ENCODE measurements around the gene IGFBP2. TPM values are rescaled to one million over a fixed set of nuclear protein-coding genes. Genes with fewer than 3 reads are reported as not detected.

The IGFBP2 gene
- total and polyA plus RNA-seq, 4 experiments from 2014 or later, result not detected

DNA sequence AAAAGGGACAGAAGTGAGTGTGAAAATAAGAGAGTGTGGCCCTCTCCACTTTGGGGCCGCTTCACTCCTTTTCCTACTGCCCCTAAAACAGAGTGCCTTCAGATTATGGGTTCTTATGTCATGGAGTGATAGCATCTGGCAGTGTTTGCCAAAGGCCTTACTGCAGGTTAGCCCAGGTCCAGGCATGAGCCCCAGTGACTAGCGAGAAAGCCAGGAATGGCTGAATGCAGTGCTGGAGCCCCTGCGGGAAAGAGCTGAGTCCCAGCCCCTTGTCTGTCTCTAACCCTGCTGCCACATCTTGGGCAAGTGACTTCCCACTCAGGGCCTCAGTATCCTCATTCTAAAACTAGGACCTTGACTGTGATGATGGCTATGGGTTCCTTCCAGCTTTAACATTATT, 56.2 kb downstream of the IGFBP2 start:
- H3K4me3 Mint-ChIP-seq, result peak overlapping the region in 1 of 8 donors; percentile 0
- Histone ChIP-seq H3K27me3 (ENCODE audit: insufficient read depth, low read length) (peaks cover 4% of the 10 kb centered on the region), H3K4me3 (ENCODE audit: low read length in 2 of 2) (no peak overlapping the region), H3K27ac (ENCODE audit: low read depth, low read length) (no peak overlapping the region), H3K9me3 (ENCODE audit: control insufficient read depth in 1 of 2, low read length in 2 of 2) (no peaks in the 10 kb centered on the region), H3K36me3 (ENCODE audit: insufficient read depth, low read length) (no peaks in the 10 kb centered on the region), H3K4me1 (ENCODE audit: insufficient read depth, low read length) (peaks cover 29% of the 10 kb centered on the region)
- peaks cover 41 to 48% of the 10 kb centered on the region in 2 donors for H3K27me3 Mint-ChIP-seq
- no peak overlapping the region for H3K27ac Mint-ChIP-seq
- no peak for DNase-seq
- H3K9me3 Mint-ChIP-seq, result peaks cover 0 to 2% (median 0%) of the 10 kb centered on the region in 8 donors
- H3K4me1 Mint-ChIP-seq, result peaks cover 15 to 29% (median 24%) of the 10 kb centered on the region in 4 donors
- intact Hi-C loops (cut with micrococcal nuclease), result no loop called here
- ChIA-PET CTCF (ENCODE audit: partially characterized antibody) (interaction anchor here (1.1 to 1.5 kb wide), 2 partner anchors 15 to 1067 kb away, joined by 3 to 4 read pairs; no protein-coding TSS in a partner anchor), POLR2A (ENCODE audit: partially characterized antibody) (no interaction called here)
- H3K36me3 Mint-ChIP-seq, result no peaks in the 10 kb centered on the region

DNA sequence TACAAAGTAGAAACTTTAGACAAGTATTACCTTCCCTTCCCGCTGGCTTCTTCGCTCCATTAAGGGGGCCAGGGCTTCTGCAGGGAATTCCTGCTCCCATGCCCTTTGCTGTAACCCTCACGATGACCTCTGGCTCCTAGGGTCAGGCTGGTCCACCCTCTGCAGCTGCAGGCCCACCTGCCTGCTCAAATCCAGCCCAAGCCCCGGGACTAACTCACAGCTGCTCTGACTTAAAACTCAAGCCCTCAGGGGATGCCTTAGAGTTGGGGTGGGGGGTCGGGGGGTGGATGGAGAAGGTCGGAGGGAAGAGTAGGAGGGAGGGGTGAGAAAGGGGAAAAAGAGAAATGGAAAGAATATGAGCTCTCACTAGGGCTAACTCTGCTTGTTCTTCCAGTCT, 57.2 kb downstream of the IGFBP2 start:
- CTCF ChIA-PET (ENCODE audit: partially characterized antibody), result no interaction called here
- Mint-ChIP-seq H3K9me3 (peaks cover 0 to 2% (median 0%) of the 10 kb centered on the region in 8 donors), H3K4me1 (peaks cover 16 to 35% (median 24%) of the 10 kb centered on the region in 4 donors), H3K27me3 (peaks cover 45 to 47% of the 10 kb centered on the region in 2 donors), H3K36me3 (no peaks in the 10 kb centered on the region), H3K4me3 (peak overlapping the region in 1 of 8 donors; percentile 20), H3K27ac (no peak overlapping the region)
- H3K27ac ChIP-seq (ENCODE audit: low read depth, low read length), result no peak overlapping the region
- POLR2A ChIA-PET (ENCODE audit: partially characterized antibody), result no interaction called here
- H3K4me1 ChIP-seq (ENCODE audit: insufficient read depth, low read length), result peaks cover 29% of the 10 kb centered on the region
- no peak overlapping the region for H3K4me3 ChIP-seq (ENCODE audit: low read length in 2 of 2)
- peaks cover 10% of the 10 kb centered on the region for H3K27me3 ChIP-seq (ENCODE audit: insufficient read depth, low read length)
- intact Hi-C loops (cut with micrococcal nuclease), result no loop called here
- no peaks in the 10 kb centered on the region for H3K9me3 ChIP-seq (ENCODE audit: control insufficient read depth in 1 of 2, low read length in 2 of 2)
- no peaks in the 10 kb centered on the region for H3K36me3 ChIP-seq (ENCODE audit: insufficient read depth, low read length)
- DNase-seq, result no peak

DNA sequence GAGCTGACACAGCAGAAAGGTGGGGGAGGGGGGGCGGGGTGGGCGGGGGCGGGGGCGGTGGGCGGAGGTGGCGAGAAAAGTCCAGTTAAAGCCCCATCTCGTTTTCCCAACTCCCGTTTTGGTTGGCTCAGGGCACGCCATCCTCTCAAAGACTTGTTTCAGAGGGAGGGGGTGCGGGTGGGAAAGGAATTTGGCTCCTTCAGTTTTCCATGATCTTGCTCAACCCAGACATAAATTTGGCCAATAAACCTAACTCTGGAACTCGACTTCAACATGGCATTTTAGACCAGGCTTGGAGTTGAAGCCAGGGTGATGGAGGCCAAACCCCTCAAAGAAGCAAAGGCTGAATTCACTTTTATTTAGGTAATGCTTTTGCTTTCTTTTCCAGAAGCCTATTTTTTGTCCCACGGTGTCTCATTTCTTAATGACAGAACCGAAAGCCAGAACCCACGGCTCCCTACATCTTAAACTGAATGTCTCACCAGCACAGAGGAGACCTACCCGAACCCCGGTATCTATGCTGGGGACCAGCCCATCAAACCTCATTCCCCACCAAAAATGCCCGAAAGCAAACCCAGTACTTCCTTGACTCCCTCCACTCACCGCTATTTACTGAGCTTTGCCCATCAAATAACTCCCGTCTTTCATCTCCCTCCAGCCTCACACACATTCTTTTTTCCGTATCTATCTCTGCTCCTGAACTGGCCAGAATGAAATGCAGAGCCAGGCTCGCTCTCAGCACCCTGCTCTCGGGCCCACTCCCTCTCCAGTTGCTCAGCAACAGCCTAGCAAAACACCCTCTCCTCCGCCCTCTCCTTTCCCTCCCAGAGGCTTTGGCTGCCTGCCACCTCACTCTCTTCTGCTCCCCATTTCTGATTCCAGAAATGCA, 57.9 kb downstream of the IGFBP2 start:
- intact Hi-C loops (cut with micrococcal nuclease), result no loop called here
- Mint-ChIP-seq H3K4me3 (peak overlapping the region in 7 of 8 donors; percentile 36 to 89 (median 70)), H3K4me1 (peaks cover 16 to 35% (median 24%) of the 10 kb centered on the region in 4 donors), H3K9me3 (peaks cover 0 to 2% (median 0%) of the 10 kb centered on the region in 8 donors), H3K27ac (peak overlapping the region in 4 of 7 donors; percentile 31 to 80 (median 50)), H3K27me3 (peaks cover 46 to 48% of the 10 kb centered on the region in 2 donors), H3K36me3 (no peaks in the 10 kb centered on the region)
- Histone ChIP-seq H3K9me3 (ENCODE audit: control insufficient read depth in 1 of 2, low read length in 2 of 2) (no peaks in the 10 kb centered on the region), H3K4me3 (ENCODE audit: low read length in 2 of 2) (no peak overlapping the region), H3K36me3 (ENCODE audit: insufficient read depth, low read length) (no peaks in the 10 kb centered on the region), H3K27me3 (ENCODE audit: insufficient read depth, low read length) (peaks cover 10% of the 10 kb centered on the region), H3K27ac (ENCODE audit: low read depth, low read length) (no peak overlapping the region), H3K4me1 (ENCODE audit: insufficient read depth, low read length) (peaks cover 29% of the 10 kb centered on the region)
- ChIA-PET POLR2A (ENCODE audit: partially characterized antibody) (no interaction called here), CTCF (ENCODE audit: partially characterized antibody) (no interaction called here)
- DNase-seq, result peak in 3 of 5 donors; percentile 12 to 47 (median 19)

DNA sequence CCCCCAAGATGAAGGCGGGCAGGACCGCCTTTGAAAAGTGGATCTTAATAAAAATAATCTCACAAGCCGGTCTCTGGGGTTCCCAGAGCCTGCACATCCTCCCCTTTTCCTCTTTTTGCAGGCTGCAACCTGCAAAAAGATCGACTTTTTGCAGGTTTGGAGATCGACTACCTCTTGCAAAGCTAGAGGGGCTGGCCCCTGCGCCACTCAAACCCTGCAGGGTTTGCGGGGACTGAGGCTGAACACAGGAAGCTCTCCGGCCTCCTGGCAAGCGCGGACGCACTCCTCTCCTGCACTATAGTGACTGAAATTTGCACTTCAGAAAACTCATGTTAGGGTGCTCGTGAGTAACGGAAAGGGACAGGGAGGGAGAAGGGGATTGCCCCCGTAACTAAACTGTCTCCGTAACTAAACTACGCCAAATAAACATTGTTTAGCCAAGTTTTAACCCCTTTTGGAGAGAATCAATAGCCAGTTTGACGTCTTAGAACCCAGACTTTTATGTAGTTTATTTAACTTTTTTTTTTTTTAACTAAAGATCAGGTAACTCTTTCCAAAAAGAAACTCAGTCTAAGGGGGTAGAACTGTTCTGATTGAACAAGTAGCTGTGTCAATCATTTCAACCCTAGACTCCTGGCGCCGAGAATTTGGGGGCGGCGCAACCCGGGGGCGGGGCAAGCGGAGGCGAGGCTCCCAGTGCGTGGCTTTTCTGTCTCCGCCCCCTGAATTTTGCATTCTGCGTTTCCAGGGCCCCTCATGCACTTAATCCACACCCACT, 59.6 kb downstream of the IGFBP2 start:
- Histone ChIP-seq H3K4me1 (ENCODE audit: insufficient read depth, low read length) (peaks cover 29% of the 10 kb centered on the region), H3K4me3 (ENCODE audit: low read length in 2 of 2) (no peak overlapping the region), H3K27ac (ENCODE audit: low read depth, low read length) (no peak overlapping the region), H3K27me3 (ENCODE audit: insufficient read depth, low read length) (peaks cover 10% of the 10 kb centered on the region), H3K9me3 (ENCODE audit: control insufficient read depth in 1 of 2, low read length in 2 of 2) (no peaks in the 10 kb centered on the region), H3K36me3 (ENCODE audit: insufficient read depth, low read length) (no peaks in the 10 kb centered on the region)
- intact Hi-C loops (cut with micrococcal nuclease), result no loop called here
- peaks cover 0 to 2% (median 0%) of the 10 kb centered on the region in 8 donors for H3K9me3 Mint-ChIP-seq
- peak overlapping the region; percentile 72 to 89 (median 84) for H3K4me3 Mint-ChIP-seq
- H3K27me3 Mint-ChIP-seq, result peaks cover 55 to 56% of the 10 kb centered on the region in 2 donors
- POLR2A ChIA-PET (ENCODE audit: partially characterized antibody), result no interaction called here
- peaks cover 16 to 35% (median 24%) of the 10 kb centered on the region in 4 donors for H3K4me1 Mint-ChIP-seq
- DNase-seq, result peak in 3 of 5 donors; percentile 19 to 52 (median 22)
- H3K27ac Mint-ChIP-seq, result peak overlapping the region in 2 of 7 donors; percentile 57 to 76
- CTCF ChIA-PET (ENCODE audit: partially characterized antibody), result interaction anchor here (1.6 to 2.0 kb wide), 2 partner anchors 10 to 1020 kb away, joined by 6 to 8 read pairs; no protein-coding TSS in a partner anchor
- H3K36me3 Mint-ChIP-seq, result no peaks in the 10 kb centered on the region

DNA sequence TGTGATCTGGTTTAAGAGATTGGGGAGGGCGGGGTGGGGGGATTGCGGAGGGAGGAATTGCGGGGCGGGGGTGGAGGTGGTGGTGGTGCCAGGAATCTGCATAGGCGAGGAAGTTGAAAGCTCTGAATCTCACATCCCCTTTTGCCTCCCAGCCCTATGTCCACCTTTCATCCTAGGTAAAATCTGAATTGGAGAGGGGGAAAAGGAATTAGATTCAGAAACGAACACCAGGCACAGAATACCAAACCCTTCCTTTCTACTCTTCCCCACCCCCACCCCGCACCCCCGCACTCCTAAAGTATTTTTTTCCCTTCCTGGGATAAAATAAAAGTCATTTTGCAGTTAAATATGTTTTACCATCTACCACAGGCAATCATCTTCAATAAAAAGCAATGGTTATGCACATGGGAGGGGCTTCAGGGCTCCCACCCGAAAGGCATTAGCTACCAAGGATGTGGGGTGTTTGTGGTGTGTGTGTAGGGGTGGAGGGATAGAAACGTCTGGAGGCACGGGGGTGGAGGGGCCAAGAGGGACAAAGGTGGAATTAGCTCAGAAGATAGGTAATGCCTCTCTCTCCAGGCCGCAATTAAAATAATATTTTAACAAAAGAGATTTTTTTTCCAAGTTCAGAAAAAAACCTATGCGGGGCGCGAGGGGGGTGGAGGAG, 60.3 kb downstream of the IGFBP2 start:
- Mint-ChIP-seq H3K4me3 (peak overlapping the region; percentile 14 to 85 (median 61)), H3K36me3 (no peaks in the 10 kb centered on the region), H3K27me3 (peaks cover 54 to 57% of the 10 kb centered on the region in 2 donors), H3K9me3 (peaks cover 0 to 2% (median 0%) of the 10 kb centered on the region in 8 donors), H3K27ac (peak overlapping the region in 1 of 7 donors; percentile 42), H3K4me1 (peaks cover 16 to 35% (median 24%) of the 10 kb centered on the region in 4 donors)
- Histone ChIP-seq H3K4me1 (ENCODE audit: insufficient read depth, low read length) (peaks cover 29% of the 10 kb centered on the region), H3K27ac (ENCODE audit: low read depth, low read length) (no peak overlapping the region), H3K36me3 (ENCODE audit: insufficient read depth, low read length) (no peaks in the 10 kb centered on the region), H3K9me3 (ENCODE audit: control insufficient read depth in 1 of 2, low read length in 2 of 2) (no peaks in the 10 kb centered on the region), H3K4me3 (ENCODE audit: low read length in 2 of 2) (no peak overlapping the region), H3K27me3 (ENCODE audit: insufficient read depth, low read length) (peaks cover 15% of the 10 kb centered on the region)
- no peak for DNase-seq
- ChIA-PET POLR2A (ENCODE audit: partially characterized antibody) (no interaction called here), CTCF (ENCODE audit: partially characterized antibody) (interaction anchor here (1.6 to 2.0 kb wide), 2 partner anchors 11 to 1019 kb away, joined by 6 to 8 read pairs; no protein-coding TSS in a partner anchor)
- intact Hi-C loops (cut with micrococcal nuclease), result no loop called here

DNA sequence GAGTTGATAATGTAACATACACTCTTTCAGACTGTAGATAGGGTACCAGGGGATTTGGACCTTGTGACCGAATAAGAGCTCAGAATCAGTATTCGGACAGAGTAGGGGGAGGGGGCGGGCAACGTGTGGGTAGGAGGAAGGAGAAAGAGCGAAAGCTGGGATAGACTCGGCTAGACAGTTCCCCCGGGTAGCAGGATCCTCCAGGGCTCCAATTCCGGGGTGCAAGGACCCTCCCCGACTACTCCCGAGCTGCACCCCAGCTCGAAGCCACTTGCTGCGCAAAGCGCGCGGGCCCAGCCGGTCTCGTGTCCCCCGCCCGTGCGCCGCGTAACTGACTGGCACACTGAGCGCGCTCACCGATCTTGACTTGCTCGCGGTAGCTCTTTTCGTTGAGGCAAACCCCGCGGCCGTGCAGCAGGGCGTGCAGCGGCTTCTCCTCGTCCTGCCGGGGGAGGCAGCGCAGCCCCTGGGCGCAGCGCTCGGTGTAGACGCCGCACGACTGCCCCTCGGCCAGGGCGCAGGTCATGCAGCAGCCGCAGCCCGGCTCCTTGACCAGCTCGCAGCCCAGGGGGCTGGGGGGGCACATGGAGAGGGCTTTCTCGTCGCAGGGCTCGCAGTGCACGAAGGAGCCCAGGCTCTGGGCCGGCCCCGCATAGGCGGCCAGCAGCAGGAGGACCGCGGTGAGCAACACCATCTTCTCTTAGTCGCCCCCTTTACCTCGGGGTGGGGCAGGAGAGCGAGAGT, 61.0 kb downstream of the IGFBP2 start:
- H3K4me3 Mint-ChIP-seq, result peak overlapping the region; percentile 27 to 85 (median 65)
- H3K27ac Mint-ChIP-seq, result peak overlapping the region in 1 of 7 donors; percentile 42
- no peaks in the 10 kb centered on the region for H3K36me3 Mint-ChIP-seq
- no peak overlapping the region for H3K4me3 ChIP-seq (ENCODE audit: low read length in 2 of 2)
- H3K4me1 Mint-ChIP-seq, result peaks cover 16 to 35% (median 24%) of the 10 kb centered on the region in 4 donors
- H3K9me3 Mint-ChIP-seq, result peaks cover 0 to 2% (median 0%) of the 10 kb centered on the region in 8 donors
- peaks cover 16% of the 10 kb centered on the region for H3K27me3 ChIP-seq (ENCODE audit: insufficient read depth, low read length)
- H3K27me3 Mint-ChIP-seq, result peaks cover 50 to 52% of the 10 kb centered on the region in 2 donors
- intact Hi-C loops (cut with micrococcal nuclease), result no loop called here
- H3K27ac ChIP-seq (ENCODE audit: low read depth, low read length), result no peak overlapping the region
- ChIA-PET POLR2A (ENCODE audit: partially characterized antibody) (no interaction called here), CTCF (ENCODE audit: partially characterized antibody) (interaction anchor here (1.3 kb wide), 1 partner anchor 27 kb away, joined by 4 read pairs; no protein-coding TSS in a partner anchor)
- peak in 1 of 5 donors; percentile 10 for DNase-seq
- H3K36me3 ChIP-seq (ENCODE audit: insufficient read depth, low read length), result no peaks in the 10 kb centered on the region
- H3K4me1 ChIP-seq (ENCODE audit: insufficient read depth, low read length), result peaks cover 29% of the 10 kb centered on the region
- H3K9me3 ChIP-seq (ENCODE audit: control insufficient read depth in 1 of 2, low read length in 2 of 2), result no peaks in the 10 kb centered on the region

Data from CD4-positive, alpha-beta memory T cell (primary cell).